HG03460 (cell line): ENCODE data around the gene BCAP29.
"Not testable (repeated sequence)": the region's sequence is repeated elsewhere in the genome, so short reads cannot be mapped to it uniquely, and the experiment has no call there.

ENCODE experiments used
- ATAC-seq: cut with Tn5 transposase; IDR thresholded peaks from one replicate; pipeline ENCODE4 v1.9.1; 2021; ENCODE audit not compliant: unreplicated experiment

The BCAP29 gene

GRCh38 chr7:107615910-107616680 lies 36.0 kb downstream of the BCAP29 start:
- ATAC-seq, result no peak

DNA sequence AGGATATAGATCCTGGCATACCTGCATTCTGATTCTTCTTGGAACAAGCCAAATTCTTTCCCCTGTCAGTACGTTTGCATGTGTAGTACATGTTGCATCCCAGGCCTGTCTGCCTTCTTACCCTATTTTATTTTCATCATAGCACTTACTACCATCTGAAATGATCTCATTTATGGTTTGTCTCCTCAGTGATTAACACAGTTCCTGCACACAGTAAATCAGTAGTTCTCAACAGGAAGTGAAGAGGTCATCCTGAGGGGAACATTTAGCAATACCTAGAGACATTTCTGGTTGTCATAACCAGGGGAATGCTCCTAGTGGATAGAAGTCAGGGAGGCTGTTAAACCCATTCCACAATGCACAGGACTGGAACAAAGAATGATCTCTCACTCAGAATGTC lies 42.4 kb downstream of the BCAP29 start:
- no peak for ATAC-seq

DNA sequence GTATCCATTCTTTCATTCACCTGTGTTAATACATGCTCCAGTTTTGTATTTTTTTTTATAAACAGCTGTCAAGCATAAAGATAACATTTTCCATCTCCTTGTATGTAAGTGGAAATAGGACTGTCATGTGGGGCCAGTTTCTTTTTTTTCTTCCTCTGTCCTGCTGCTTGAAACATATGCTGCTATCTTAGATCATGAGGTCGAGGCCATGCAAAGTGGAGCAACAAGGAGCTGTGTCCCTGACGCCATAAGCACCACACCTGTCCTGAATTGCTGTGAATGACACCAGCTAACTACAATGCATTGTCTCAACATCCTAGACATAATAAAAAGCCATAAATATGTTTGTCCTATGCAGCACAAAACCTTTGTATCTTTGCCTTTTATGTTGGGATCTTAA lies 42.8 kb downstream of the BCAP29 start:
- no peak for ATAC-seq

GRCh38 chr7:107627002-107627401 lies 47.0 kb downstream of the BCAP29 start:
- ATAC-seq, result no peak

- ATAC-seq, result no peak
Observed at GRCh38 chr7:107628461-107629064, 48.5 kb downstream of the BCAP29 start.

GRCh38 chr7:107630342-107630741 lies 50.3 kb downstream of the BCAP29 start:
- no peak for ATAC-seq

DNA sequence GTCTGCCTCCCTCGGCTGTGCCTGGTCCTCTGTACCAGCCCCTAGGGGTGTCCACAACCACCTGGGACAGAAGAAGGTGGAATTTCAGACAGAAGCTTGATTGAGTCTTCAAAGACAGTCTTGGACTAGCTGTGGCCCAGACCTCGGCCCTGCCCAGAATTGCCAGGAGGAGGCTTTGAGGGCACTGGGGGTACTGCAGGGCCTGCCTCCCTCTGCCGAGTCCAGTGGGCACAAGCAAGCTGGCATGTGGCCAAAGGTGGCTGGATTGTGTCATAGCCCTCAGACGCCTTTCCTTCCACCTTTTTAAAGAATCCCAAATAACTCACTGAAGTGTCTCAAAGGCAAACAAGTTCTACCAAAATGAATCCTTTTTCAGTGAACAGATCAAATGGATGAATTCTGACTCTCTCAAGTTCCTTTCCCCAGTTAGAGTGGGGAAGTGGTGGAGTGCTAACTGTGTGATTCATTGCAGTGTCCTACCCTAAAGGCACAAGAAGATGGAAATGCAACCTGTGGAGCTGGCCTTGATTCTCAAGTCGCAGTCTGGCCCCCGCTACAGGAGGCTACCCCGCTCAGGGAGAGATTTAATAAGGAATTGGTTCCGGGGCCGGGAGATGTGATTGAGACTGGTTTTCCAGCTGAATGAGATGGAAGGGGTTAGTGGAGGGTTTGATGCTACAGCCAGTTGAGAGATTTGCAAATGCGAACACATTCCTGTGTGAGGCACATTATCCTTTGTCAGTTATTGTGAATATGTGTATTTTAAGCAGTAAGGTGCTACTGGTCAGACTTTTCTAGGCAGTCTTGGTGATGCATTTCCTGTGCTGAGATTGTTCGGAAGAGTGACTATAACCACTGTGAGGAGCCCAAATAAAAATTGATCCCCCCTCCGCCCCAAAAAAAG lies 51.8 kb downstream of the BCAP29 start:
- no peak for ATAC-seq

DNA sequence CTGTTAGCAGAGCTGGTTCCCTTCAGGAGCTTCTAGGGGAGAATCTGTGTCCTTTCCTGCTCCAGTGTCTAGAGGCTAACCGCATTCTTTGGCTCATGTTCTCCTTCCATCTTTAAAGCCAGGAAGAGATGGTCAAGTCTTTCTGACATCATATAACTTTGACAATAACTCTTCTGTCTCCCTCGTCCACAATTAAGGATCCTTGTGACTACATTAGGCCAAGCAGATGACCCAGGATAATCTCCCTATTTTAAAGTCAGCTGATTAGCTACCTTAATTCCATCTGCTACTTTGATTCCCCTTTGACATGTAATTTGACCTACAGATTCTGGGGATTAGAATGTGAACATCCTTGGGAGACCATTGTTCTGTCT lies 52.4 kb downstream of the BCAP29 start:
- ATAC-seq, result no peak

DNA sequence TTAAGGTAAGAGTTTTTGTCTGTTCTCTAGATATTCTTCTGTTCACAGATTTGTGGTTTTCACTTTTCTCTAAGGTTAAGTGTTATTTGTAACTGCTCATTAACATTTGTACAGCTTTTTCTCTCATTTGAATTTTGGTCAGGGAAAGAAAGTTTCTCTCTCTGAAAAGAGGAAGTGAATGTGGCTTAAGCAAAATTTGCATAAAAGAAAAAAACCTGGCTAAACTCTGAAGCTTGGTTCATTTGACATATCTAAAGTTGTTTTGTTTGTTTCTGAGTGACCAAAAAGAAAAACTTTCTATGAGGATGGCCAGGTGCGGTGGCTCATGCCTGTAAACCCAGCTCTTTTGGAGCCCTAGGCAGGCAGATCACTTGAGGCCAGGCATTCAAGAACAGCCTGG lies 58.5 kb downstream of the BCAP29 start:
- ATAC-seq, result peak; percentile 93

DNA sequence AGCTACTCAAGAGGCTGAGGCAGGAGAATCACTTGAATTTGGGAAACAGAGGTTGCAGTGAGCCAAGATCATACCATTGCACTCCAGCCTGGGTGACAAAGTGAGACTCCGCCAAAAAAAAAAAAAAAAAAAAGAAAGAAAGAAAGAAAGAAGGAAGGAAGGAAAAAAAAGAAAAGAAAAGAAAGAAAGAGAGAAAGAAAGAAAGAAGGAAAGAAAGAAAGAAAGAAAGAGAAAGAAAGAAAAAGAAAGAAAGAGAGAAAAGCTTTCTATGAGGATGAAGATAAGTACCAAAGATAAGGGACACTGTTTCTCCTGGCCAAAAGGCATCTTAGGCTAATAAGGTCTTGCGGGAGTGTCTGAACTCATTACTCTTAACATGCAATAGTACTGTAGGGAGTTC lies 59.0 kb downstream of the BCAP29 start:
- not testable (repeated sequence) for ATAC-seq

DNA sequence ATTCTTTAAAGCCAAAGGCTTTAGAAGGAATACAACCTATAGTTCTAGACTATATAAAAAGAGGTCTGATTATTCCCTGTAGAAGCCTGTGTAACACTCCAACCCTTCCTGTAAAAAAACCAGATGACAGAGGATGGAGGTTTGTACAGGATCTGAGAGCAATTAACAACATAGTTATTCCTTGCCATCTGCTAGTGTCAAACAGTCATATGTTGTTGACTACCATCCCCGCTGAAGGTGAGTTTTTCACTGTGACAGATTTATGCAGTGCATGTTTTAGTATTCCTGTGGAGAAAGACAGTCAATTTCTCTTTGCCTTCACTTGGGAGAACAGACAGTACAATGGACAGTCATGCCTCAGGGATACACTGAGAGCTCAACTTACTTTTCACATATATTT lies 61.6 kb downstream of the BCAP29 start:
- no peak for ATAC-seq

- ATAC-seq, result no peak
Observed at GRCh38 chr7:107642501-107642900, 62.5 kb downstream of the BCAP29 start.

- ATAC-seq, result no peak
Observed at GRCh38 chr7:107643407-107643806, 63.4 kb downstream of the BCAP29 start.

DNA sequence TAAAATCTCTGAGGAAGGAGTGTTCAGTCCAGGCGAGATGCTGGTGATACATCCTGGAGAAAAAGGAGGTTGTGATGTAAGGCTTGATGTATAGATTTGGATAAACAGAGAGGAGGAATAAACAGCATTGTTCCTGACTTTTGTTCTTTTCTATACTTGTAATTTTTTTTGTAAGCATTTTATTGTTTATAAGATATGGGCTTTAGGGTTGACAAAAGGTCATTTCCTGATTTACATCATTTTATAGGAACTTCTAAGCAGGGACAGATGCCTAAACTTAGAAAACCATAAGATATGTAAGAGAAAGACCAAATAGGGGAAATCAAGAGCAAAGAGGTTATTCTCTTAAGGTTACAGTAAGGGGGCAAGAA lies 63.9 kb downstream of the BCAP29 start:
- ATAC-seq, result no peak

DNA sequence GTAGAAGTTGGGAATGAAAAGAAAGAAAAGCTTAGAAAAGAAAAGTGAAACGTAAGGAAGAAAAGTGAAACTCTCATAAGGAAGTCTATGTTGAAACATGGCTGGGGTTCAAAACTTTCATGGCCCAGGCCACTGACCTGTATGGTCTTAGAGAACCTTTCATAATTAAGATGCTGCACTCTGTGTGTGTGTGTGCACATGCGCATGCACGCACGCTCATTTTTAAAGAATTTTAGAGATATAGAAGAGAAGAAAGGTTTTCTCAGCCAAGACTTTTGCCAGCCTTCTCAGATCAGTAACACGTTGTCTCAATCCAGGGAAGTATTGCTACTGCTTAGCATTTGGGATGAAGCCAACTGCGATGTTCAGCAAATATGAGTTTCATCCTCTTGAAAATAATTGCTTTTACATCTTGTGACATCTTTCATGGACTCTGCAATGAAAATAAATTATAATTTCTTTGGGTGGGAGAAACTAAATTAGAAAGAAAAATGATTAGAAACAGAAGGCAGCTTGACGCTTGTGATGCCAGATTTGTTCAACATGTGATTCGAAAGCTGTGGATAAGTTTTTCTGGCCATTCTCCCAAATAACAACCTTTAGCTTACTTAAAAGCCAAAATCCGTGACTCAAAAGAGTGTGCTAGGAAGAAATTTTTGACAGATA lies 64.4 kb downstream of the BCAP29 start:
- ATAC-seq, result no peak

GRCh38 chr7:107652642-107653041 lies 72.6 kb downstream of the BCAP29 start:
- ATAC-seq, result no peak

DNA sequence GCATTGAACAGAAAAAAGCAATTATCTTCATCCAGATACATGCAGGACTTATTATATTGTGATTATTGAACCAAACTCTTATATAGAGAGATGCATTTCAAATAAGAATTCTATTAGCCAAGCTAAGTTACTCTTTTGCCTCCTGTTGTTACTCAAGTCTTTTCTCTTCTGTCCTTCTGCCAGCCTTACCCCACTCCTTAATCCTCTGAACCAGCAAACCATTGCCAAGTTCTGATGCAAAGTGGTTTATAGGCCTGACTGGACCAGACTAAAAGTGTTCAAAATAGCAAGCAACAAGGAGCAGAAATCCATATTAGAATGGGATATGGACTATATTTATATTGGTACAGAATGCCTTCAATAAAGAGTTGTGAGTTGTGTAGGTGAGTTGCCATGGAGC lies 78.4 kb downstream of the BCAP29 start:
- ATAC-seq, result no peak

GRCh38 chr7:107659666-107660065 lies 79.6 kb downstream of the BCAP29 start:
- no peak for ATAC-seq

DNA sequence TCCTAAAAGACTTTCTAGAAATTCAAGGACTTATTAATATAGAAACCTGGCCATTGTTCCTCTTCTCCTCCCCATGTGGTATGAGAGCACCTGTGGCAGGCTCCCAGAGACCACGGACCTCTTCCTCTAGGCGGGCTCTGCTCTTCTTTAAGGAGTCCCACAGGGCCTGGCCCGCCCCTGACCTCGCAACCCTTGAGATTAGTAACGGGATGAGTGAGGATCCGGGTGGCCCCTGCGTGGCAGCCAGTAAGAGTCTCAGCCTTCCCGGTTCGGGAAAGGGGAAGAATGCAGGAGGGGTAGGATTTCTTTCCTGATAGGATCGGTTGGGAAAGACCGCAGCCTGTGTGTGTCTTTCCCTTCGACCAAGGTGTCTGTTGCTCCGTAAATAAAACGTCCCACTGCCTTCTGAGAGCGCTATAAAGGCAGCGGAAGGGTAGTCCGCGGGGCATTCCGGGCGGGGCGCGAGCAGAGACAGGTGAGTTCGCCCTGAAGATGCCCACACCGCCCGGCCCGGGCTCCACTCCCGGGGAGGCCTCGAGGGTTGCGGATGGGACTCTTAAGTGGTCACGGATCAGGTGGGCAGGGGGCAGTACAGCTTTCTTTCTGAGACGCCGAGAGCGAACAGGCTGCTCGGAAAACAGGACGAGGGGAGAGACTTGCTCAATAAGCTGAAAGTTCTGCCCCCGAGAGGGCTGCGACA lies 80.5 kb downstream of the BCAP29 start, which contains the start of gene SLC26A4:
Gene SLC26A4 (plus strand): TSS at position 448 of the 700 bp plus-strand sequence. CDS start 814 bp downstream, outside the sequence.
- peak; percentile 67 for ATAC-seq

DNA sequence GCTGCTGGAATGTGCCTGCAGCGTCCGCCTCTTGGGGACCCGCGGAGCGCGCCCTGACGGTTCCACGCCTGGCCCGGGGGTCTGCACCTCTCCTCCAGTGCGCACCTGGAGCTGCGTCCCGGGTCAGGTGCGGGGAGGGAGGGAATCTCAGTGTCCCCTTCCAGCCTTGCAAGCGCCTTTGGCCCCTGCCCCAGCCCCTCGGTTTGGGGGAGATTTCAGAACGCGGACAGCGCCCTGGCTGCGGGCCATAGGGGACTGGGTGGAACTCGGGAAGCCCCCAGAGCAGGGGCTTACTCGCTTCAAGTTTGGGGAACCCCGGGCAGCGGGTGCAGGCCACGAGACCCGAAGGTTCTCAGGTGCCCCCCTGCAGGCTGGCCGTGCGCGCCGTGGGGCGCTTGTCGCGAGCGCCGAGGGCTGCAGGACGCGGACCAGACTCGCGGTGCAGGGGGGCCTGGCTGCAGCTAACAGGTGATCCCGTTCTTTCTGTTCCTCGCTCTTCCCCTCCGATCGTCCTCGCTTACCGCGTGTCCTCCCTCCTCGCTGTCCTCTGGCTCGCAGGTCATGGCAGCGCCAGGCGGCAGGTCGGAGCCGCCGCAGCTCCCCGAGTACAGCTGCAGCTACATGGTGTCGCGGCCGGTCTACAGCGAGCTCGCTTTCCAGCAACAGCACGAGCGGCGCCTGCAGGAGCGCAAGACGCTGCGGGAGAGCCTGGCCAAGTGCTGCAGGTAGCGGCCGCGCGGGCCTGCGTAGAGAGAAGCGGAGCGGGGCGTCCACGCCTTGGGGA lies 81.2 kb downstream of the BCAP29 start:
- peak; percentile 53 for ATAC-seq
